ENCODE results near the gene ZNFX1. TPM values are rescaled to one million over a fixed set of nuclear protein-coding genes. Genes with fewer than 3 reads are reported as not detected.

Gene ZNFX1
- polyA plus RNA-seq, 1 of the 3 experiments (the other 2 are of a cell fraction), result 3.9 TPM

DNA sequence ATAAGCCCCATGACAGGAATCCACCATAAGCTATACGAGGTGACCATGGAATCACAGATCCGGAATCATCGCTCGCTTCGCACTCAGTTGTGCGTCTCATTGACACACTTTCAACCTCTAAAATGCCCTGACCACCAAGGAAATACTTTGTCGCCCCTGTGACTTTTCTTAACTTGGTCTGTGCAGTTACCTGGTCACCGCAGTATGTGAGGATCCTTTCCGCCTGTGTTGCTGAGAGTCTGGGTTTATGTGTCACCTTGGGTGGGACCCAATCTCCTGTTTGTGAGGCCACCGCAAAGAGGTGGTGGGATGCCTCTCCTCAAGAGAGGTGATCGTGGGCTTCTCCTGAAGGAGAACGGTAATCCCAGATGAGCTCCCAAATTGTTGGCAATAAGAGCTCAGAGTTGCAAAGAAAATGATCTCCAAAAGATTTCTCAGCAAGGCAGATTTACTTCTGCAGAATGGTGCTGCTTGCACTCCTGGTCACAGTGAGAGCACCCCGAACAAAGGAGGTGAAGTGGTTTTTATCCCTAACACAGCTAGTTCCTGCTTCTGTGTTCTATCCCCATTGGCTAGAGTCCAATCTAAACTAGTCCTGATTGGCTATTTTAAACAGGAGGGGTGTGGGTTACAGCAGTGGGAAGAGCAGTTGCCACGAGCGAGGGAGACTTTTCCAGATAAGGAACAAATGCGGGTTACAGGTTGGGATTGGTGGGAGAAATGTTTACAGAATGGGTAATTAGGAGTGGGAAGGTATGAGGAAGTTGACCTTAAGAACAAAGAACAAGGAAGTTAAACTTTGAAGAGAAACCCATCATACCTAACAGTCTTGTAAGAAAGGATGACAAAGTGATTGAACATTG lies 9.1 kb upstream of the ZNFX1 start:
- peaks cover 98% of the 10 kb centered on the region for H4K20me1 ChIP-seq (ENCODE audit: insufficient read depth)
- H2AFZ ChIP-seq (ENCODE audit: low read depth), result no peak overlapping the region
- H3F3A ChIP-seq (replicated peaks; ENCODE audit: insufficient read depth), result peaks cover 100% of the 10 kb centered on the region
- H3K79me2 ChIP-seq (ENCODE audit: insufficient read depth), result peaks cover 63% of the 10 kb centered on the region
- H3K4me2 ChIP-seq, result peak overlapping the region; percentile 31; the same call in 1 of the 2 replicates
- H3K9ac ChIP-seq, result no peak overlapping the region
- TF ChIP-seq NRF1 (IDR thresholded peaks at IDR 0.05; ENCODE audit: low read depth, low read length) (no peak), GATA2 (CRISPR knock-in tag; IDR thresholded peaks at IDR 0.05) (no peak), MEF2A (IDR thresholded peaks at IDR 0.05; ENCODE audit: borderline replicate concordance, low read depth) (no peak), TEAD4 (IDR thresholded peaks at IDR 0.05; ENCODE audit: borderline replicate concordance, insufficient read depth) (no peak), FOSL2 (IDR thresholded peaks at IDR 0.05; ENCODE audit: borderline replicate concordance, low read depth) (no peak), RFX5 (IDR thresholded peaks at IDR 0.05; ENCODE audit: low read length) (no peak)
- TF ChIP-seq, protein P1, sequence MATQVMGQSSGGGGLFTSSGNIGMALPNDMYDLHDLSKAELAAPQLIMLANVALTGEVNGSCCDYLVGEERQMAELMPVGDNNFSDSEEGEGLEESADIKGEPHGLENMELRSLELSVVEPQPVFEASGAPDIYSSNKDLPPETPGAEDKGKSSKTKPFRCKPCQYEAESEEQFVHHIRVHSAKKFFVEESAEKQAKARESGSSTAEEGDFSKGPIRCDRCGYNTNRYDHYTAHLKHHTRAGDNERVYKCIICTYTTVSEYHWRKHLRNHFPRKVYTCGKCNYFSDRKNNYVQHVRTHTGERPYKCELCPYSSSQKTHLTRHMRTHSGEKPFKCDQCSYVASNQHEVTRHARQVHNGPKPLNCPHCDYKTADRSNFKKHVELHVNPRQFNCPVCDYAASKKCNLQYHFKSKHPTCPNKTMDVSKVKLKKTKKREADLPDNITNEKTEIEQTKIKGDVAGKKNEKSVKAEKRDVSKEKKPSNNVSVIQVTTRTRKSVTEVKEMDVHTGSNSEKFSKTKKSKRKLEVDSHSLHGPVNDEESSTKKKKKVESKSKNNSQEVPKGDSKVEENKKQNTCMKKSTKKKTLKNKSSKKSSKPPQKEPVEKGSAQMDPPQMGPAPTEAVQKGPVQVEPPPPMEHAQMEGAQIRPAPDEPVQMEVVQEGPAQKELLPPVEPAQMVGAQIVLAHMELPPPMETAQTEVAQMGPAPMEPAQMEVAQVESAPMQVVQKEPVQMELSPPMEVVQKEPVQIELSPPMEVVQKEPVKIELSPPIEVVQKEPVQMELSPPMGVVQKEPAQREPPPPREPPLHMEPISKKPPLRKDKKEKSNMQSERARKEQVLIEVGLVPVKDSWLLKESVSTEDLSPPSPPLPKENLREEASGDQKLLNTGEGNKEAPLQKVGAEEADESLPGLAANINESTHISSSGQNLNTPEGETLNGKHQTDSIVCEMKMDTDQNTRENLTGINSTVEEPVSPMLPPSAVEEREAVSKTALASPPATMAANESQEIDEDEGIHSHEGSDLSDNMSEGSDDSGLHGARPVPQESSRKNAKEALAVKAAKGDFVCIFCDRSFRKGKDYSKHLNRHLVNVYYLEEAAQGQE (IDR thresholded peaks at IDR 0.05; ENCODE audit: low read depth, low read length), result no peak
- TF ChIP-seq, protein P2, sequence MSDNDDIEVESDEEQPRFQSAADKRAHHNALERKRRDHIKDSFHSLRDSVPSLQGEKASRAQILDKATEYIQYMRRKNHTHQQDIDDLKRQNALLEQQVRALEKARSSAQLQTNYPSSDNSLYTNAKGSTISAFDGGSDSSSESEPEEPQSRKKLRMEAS (IDR thresholded peaks at IDR 0.05; ENCODE audit: low read depth), result no peak
- ChIA-PET POLR2A (interaction anchor here (1.6 kb wide), 1 partner anchor 16 kb away, joined by 4 read pairs; no protein-coding TSS in a partner anchor), CTCF (interaction anchor here (0.8 to 1.2 kb wide), 2 partner anchors 69 to 248 kb away, joined by 3 read pairs; no protein-coding TSS in a partner anchor)
- H3K27me3 ChIP-seq (ENCODE audit: insufficient read depth), result no peaks in the 10 kb centered on the region
- peaks cover 7 to 15% of the 10 kb centered on the region in 2 experiments for H3K4me1 ChIP-seq (ENCODE audit: control insufficient read depth in 1 of 2, insufficient read depth in 2 of 2, low read depth in 1 of 2, low read length in 1 of 2)
- 95% methylated on average over 16 of the region's 16 CpGs for WGBS (ENCODE audit: low lambda C conversion rate)
- no peaks in the 10 kb centered on the region for H3K9me3 ChIP-seq
- H3K27ac ChIP-seq (ENCODE audit: low read depth in 2 of 2, low read length in 1 of 2), result peak overlapping the region in 1 of 2 experiments; percentile 63; a peak in 2 of 4 replicates
- no peak for DNase-seq
- no peaks in the 10 kb centered on the region for H3K9me2 ChIP-seq
- H3K4me3 ChIP-seq (ENCODE audit: low read depth in 2 of 2, low read length in 1 of 2), result peak overlapping the region in 1 of 2 experiments; percentile 2; a peak in 1 of 4 replicates
- peaks cover 91% of the 10 kb centered on the region in 2 experiments for H3K36me3 ChIP-seq (replicated peaks in 1 of 2; ENCODE audit: control insufficient read depth in 1 of 2, insufficient read depth in 2 of 2, low read length in 1 of 2)

DNA sequence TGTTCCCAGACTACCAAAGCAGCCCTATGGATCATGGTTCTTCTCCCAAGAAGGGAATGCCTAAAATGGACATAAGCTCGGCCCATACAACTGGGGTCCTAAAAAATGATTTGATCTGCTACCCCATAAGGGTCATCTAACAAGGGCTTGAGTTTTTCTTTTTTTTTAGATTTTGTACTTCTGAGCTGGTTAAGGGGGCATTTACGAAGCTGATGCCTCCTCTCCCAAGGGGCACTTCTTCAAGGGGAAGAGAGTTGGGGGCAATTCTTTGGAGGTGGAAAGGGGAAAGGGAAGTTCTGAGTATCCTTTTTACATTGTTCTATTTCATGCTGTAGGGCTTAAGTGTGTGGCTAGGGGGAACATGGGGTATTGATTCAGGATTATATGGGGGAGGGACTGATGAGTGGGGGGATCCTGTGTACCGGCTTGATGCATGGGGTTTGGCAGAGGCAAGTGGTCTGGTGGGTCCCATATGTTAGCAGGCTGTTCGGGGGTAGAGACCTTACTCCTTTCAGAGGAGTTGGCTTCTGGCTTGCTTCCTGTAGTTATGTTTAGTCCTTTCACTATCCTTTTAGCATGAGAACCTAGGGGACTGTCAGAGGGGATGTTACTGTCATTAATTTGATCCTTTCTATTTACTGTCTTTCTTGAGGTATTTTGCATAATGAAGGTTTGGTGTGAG lies 8.1 kb upstream of the ZNFX1 start:
- POLR2A ChIA-PET, result no interaction called here
- Histone ChIP-seq H3F3A (replicated peaks; ENCODE audit: insufficient read depth) (peaks cover 100% of the 10 kb centered on the region), H3K9me2 (no peaks in the 10 kb centered on the region), H3K9me3 (no peaks in the 10 kb centered on the region), H3K36me3 (replicated peaks in 1 of 2; ENCODE audit: control insufficient read depth in 1 of 2, insufficient read depth in 2 of 2, low read length in 1 of 2) (peaks cover 95 to 99% of the 10 kb centered on the region in 2 experiments), H3K9ac (no peak overlapping the region), H3K27ac (ENCODE audit: low read depth in 2 of 2, low read length in 1 of 2) (0 out of 4 replicates have a peak overlapping the region, but pooled peaks of 1 of the 2 experiments have one; percentile 17), H4K20me1 (ENCODE audit: insufficient read depth) (peaks cover 100% of the 10 kb centered on the region), H3K27me3 (ENCODE audit: insufficient read depth) (no peaks in the 10 kb centered on the region), H2AFZ (ENCODE audit: low read depth) (no peak overlapping the region), H3K4me2 (peak overlapping the region; percentile 10; the same call in 1 of the 2 replicates), H3K4me1 (ENCODE audit: control insufficient read depth in 1 of 2, insufficient read depth in 2 of 2, low read depth in 1 of 2, low read length in 1 of 2) (peaks cover 7 to 15% of the 10 kb centered on the region in 2 experiments), H3K79me2 (ENCODE audit: insufficient read depth) (peaks cover 73% of the 10 kb centered on the region), H3K4me3 (ENCODE audit: low read depth in 2 of 2, low read length in 1 of 2) (peak overlapping the region in 1 of 2 experiments; percentile 2; a peak in 1 of 4 replicates)
- DNase-seq, result no peak
- no peak for TF ChIP-seq GATA2 (CRISPR knock-in tag; IDR thresholded peaks at IDR 0.05)
- TF ChIP-seq, protein P3, sequence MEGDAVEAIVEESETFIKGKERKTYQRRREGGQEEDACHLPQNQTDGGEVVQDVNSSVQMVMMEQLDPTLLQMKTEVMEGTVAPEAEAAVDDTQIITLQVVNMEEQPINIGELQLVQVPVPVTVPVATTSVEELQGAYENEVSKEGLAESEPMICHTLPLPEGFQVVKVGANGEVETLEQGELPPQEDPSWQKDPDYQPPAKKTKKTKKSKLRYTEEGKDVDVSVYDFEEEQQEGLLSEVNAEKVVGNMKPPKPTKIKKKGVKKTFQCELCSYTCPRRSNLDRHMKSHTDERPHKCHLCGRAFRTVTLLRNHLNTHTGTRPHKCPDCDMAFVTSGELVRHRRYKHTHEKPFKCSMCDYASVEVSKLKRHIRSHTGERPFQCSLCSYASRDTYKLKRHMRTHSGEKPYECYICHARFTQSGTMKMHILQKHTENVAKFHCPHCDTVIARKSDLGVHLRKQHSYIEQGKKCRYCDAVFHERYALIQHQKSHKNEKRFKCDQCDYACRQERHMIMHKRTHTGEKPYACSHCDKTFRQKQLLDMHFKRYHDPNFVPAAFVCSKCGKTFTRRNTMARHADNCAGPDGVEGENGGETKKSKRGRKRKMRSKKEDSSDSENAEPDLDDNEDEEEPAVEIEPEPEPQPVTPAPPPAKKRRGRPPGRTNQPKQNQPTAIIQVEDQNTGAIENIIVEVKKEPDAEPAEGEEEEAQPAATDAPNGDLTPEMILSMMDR (IDR thresholded peaks at IDR 0.05), result no peak
- CTCF ChIA-PET, result no interaction called here
- WGBS (ENCODE audit: low lambda C conversion rate), result 89% methylated on average over 3 of the region's 4 CpGs
